Neural progenitor cell (in vitro differentiated cells): ENCODE measurements around the gene FCN3.

Source experiments
- EZH2 ChIP-seq: fragments of 200-600 bp; sonication (generic); IDR thresholded peaks from 2 replicates; pipeline ENCODE4 v1.6.1; 2017; ENCODE audit warnings: antibody characterized with exemption, mild to moderate bottlenecking, moderate library complexity
- EZH2phosphoT487 ChIP-seq: fragments of 200-600 bp; sonication (generic); IDR thresholded peaks from 2 replicates; pipeline ENCODE4 v1.6.1; 2017; ENCODE audit warnings: antibody characterized with exemption
- TF ChIP-seq, protein P1 (sequence below): fragments of 200-600 bp; sonication (generic); IDR thresholded peaks from 2 replicates; pipeline ENCODE4 v1.5.1; 2017; ENCODE audit warnings: antibody characterized with exemption, mild to moderate bottlenecking

DNA sequence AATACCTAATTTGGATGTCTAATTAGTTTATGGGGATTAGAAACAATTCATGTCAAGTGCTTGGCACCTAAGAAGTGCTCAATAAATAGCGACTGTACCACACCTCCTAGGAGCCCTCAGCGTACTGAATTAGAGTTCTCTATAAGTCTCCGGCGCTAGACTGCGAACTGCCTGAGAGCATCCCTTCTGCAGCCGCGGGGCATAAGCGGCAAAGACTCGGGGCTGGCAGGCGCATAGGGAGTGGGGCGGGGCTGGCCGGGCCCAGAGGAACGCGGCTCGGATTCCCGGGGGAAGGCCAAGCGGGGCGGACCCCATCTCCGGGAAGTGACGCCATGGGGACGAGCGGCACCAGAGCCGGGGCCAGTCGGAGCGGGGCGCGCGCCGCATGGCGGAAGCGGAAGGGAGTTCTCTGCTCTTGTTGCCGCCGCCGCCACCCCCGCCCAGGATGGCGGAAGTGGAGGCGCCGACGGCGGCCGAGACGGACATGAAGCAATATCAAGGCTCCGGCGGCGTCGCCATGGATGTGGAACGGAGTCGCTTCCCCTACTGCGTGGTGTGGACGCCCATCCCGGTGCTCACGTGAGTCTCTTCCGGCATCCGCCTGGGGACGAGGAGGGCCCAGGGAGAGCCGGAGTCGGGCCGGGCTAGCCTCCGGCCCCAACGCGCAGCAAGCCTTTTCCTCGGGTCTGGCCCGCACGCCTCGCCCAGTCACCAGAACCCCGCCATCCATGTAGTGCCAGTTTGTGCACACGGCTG is 52.6 kb downstream of the FCN3 start, which contains the start of gene TMEM222:
- TF ChIP-seq, protein P1, sequence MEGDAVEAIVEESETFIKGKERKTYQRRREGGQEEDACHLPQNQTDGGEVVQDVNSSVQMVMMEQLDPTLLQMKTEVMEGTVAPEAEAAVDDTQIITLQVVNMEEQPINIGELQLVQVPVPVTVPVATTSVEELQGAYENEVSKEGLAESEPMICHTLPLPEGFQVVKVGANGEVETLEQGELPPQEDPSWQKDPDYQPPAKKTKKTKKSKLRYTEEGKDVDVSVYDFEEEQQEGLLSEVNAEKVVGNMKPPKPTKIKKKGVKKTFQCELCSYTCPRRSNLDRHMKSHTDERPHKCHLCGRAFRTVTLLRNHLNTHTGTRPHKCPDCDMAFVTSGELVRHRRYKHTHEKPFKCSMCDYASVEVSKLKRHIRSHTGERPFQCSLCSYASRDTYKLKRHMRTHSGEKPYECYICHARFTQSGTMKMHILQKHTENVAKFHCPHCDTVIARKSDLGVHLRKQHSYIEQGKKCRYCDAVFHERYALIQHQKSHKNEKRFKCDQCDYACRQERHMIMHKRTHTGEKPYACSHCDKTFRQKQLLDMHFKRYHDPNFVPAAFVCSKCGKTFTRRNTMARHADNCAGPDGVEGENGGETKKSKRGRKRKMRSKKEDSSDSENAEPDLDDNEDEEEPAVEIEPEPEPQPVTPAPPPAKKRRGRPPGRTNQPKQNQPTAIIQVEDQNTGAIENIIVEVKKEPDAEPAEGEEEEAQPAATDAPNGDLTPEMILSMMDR = no peak
- TF ChIP-seq EZH2 (peak; percentile 36), EZH2phosphoT487 (no peak)
